Measurements from ENCODE around the gene ADSS2.
"Not testable (repeated sequence)": the region's sequence is repeated elsewhere in the genome, so short reads cannot be mapped to it uniquely, and the experiment has no call there.

The ADSS2 gene

GRCh38 chr1:244365262-244365661 lies 86.4 kb downstream of the ADSS2 start:
- not testable (repeated sequence) for DNase-seq (ENCODE audit: low read depth)

- no peak for DNase-seq (ENCODE audit: low read depth)
Observed at GRCh38 chr1:244362476-244362875, 89.2 kb downstream of the ADSS2 start.

- DNase-seq (ENCODE audit: low read depth), result no peak
Observed at GRCh38 chr1:244361764-244362473, 89.8 kb downstream of the ADSS2 start.
